Stimulated activated CD4-positive, alpha-beta T cell treated with anti-CD3 and anti-CD28 coated beads, Interleukin-4, amount 100 ng/mL, for 1 hour (primary cell): ENCODE data around the gene PLXNB1.
"Not testable (repeated sequence)": the region's sequence is repeated elsewhere in the genome, so short reads cannot be mapped to it uniquely, and the experiment has no call there.

Source experiments
- DNase-seq: peaks from one replicate; pipeline ENCODE4 v3.0.0-alpha.2; 2020

Gene PLXNB1

GRCh38 chr3:48402907-48403306, 27.0 kb downstream of the PLXNB1 start:
- no peak for DNase-seq

- DNase-seq: no peak
Observed at GRCh38 chr3:48402281-48402732, 27.6 kb downstream of the PLXNB1 start.

DNA sequence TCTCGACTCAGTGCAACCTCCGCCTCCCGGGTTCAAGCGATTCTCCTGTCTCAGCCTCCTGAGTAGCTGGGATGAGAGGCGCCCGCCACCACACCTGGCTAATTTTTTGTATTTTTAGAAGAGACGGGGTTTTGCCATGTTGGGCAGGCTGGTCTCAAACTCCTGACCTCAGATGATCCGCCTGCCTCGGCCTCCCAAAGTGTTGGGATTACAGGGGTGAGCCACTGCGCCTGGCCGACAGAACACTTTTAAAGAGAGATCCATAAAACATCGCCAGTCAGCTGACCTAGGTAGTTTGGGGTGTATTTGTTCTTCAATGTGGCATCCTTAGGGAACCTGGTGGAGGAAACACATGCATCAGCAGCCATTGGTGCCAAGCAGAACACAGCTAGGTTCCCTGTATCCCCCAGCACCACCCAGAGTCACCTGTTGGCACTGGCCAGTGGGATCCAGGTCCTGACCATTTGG, 28.4 kb downstream of the PLXNB1 start:
- DNase-seq: not testable (repeated sequence)

DNA sequence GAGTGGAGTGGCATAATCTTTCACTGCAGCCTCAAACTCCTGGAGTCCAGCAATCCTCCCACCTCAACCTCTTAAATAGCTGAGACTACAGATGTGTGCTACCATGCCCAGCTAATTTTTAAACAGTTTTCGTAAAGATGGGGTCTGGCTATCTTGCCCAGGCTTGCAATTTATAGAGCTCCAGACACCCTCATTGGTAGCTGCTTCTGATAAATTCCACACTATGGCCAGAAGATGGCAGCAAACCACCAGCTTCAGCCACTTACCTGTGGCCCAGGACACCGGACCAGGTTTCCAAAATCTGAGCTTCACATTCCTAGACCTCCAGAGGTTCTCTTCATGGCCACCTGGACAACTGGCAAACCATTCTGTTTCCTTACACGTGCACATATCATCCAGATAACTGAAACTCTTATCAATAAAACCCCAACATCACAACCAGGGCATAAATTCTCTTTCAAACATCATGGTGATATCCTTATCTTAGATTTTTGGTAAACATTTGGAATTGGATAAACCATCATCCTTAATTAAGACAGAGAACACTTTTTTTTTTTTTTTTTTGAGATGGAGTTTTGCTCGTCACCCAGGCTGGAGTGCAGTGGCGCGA, 29.0 kb downstream of the PLXNB1 start:
- peak; percentile 49 for DNase-seq

DNA sequence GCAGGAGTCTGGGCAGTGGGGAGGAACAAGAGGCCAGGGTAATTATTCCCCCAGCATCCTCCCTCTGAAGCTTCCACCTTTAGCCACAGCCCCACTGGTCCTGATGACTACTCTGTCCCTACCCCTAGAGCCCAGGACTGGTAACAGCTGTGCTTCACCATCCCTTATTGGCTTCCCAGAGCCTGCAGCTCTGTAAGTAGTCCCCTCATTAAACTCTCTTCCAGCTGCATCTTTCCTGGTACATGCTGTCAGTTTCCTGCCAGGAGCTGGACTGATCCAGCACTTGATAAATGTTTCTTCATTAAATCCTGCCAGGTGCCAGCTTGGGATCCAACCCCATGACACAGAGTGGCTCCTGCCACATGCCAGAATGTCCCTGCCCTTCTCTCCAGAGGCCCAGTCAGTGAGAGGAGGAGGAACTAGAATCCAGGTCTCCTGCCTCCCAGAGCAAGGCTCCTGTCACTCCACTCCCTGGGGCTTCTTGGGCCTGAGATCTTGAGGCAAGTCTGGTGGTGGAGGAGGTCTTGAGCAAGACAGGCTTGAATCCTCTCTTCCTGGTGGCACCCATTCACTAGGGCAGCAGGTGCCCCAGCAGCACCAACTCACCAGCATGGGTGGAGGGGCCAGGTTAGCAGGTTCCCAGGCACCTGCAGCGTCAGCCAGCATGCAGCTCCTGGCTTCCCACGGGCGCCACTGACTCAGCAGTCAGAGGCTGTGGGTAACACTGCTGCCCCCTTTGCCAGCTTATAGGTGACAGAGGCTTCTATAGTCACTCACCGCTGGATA, 30.3 kb downstream of the PLXNB1 start:
- no peak for DNase-seq

GRCh38 chr3:48398701-48399386, 31.0 kb downstream of the PLXNB1 start:
- no peak for DNase-seq

DNA sequence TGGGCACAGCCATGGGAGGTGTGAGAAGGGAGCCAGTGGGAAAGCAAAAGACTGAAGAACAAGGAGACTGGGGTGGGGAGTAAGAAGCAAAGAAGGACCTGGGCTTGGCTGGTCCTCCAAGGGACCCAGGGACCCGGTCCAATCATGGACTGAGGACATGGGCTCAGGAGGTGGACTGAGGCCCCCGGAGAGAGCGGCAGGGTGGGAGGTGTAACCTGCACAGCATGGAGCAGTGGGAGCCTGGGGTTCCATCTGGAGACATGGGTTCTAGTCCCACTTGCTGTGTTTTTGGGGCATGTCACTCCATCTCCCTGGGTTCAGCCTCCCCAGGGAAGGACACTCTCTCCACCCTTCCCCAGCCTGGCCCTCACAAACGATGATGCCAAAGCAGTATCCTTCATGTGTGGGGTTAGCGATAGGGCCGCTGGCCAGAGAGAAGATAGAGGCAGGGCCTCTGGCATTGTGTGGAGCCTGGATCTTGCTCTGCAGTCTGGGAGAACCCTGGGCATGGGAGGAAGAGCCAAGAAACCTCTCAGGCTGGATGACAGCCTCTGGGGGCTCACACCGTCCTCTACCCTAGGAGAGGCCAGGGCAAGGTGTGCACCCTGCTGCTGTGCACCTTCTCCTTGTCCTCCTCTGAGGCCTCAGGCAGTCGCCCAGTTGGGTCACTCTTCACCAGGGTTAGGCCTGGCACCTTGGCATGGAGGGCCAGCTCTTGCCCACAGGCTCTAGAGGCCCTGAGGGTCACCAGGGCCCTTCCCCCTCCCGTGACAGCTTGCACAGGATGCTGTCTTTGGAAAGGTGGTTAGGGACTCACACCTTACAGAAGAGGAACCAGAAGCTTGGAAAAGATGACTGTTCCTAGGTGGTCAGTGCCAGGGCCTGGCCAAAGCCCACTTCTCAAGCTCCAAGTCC, 31.9 kb downstream of the PLXNB1 start:
- no peak for DNase-seq

DNA sequence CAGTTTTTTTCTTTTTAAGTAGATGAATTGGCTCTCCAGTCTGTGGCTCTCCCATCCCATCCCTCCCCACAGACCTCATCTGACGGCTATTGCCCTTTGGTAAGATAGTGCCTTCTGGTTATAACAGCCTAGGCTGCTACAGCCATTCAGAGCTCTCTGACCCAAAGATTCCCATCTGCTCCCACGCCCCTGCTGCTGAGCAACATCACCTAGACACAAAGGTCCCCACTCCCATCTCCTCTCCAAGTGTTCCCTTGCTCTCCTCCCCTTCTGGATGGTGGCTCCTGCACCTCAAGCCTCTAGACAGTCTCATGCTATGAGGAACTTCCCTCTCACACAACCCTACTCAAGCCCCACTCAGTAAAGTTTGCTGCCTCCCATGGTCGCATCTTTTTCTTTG, 34.2 kb downstream of the PLXNB1 start:
- DNase-seq: no peak

- DNase-seq: no peak
Observed at GRCh38 chr3:48394391-48394790, 35.5 kb downstream of the PLXNB1 start.

DNA sequence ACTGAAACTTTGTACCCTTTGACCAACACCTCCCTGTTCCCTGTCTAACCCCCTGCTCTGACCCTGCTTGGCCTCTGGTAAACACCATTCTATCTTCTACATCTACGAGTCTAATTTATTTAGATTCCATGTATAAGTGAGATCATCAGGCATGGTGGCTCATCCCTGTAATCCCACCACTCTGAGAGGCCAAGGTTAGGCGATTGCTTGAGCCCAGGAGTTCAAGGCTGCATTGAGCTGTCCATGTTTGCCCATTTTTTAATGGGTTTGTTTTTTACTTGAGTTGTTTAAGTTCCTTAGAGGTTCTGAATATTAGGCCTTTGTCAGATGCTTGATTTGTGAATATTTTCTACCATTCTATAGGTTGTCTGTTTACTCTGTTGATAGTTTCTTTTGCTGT, 40.9 kb downstream of the PLXNB1 start:
- DNase-seq: no peak

DNA sequence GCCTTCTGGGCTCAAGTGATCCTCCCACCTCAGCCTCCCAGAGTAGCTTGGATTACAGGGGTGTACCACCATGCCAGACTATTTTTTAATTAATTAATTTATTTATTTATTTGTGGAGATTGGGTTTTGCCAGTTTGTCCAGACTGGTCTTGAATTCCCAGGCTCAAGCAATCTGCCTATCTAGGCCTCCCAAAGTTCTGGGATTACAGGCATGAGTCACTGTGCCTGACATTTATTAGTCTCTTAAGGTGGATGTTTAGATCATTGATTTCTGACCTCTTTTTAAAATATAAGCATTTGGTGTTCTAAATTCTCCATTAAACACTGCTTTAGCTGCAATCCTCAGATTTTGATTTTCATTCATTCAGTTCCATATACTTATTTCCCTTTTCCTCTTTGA, 42.3 kb downstream of the PLXNB1 start:
- no peak for DNase-seq

DNA sequence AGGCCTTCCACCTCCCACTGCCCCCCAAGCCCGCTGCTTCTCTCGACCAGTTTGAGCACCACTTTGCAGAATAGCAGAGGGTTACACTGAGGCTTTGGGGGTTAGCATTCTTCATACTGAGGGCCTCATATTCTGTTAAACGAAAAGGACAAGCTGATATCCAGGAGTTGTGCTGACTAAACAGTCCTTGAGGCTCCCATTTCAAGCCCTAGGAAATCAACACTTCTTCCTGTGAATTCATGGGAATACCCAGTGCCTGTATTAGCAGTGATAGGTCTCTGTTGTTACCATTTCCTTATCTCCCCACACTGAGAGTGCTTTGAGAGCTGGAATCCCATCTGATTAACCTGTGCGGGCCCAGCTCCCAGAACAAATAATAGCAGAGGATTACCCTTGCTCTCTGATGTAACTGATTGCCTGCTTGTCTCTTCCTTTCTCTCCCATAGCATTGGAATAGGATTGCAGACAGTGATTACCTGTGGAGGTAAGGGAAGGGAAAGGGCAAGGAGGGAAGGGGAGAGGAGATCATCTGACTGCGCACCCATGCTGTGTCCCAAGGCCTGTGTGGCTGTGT, 56.9 kb downstream of the PLXNB1 start:
- no peak for DNase-seq

- no peak for DNase-seq
Observed at GRCh38 chr3:48372377-48372770, 57.5 kb downstream of the PLXNB1 start.

DNA sequence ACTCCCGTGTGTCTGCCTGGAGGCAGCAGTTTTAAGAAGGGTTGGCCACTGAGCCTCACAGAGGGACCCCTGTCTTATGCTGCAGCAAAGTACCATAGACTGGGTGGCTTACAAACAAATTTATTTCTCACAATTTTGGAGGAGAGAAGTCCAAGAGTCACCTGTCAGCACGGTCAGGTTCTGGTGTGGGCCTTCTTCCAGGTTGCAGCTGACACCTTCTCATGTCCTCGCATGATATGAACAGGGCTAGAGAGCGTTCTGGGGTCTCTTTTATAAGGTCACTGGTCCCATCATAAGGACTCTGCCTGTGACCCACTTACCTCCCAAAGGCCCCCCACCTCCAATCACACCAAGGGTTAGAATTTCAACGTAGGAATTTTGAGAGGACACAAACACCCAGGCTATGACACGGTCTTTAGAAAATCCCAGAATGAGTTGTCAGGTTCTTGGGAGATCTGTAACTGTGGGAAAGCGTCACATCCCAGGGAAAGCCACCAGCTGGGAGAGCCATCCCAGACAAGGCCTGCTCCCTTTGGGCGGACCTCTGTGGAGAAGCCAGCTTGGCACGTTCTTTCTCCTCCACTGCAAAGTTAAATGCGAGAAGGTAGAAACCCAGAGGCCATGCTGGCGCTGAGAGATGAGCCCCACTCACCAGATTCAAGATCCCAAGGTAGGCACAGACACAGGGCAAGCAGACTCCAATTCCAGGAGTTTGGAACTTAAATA, 58.1 kb downstream of the PLXNB1 start, which contains the start of gene FBXW12:
TSS of gene FBXW12 (plus strand) at position 569 of the 726 bp plus-strand sequence. CDS start 549 bp downstream, outside the sequence.
- no peak for DNase-seq

DNA sequence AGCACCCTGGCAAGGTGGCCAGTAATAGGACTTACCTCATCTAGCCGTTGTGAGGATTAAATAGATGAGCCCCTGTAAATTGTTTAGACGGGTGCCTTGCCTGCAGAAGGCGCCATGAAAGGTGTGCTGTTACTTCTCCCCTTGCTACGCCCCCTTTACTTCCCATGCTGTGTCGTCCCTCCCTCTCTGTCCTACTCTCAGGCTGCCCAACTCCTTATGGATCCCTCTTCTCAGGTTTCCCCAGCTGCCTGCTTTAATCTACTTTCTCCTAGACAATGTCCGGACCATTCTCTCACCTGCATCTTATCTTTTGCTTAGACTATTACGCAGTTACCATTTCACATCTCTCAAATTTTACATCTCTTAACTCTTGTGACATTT, 59.6 kb downstream of the PLXNB1 start:
- DNase-seq: no peak

DNA sequence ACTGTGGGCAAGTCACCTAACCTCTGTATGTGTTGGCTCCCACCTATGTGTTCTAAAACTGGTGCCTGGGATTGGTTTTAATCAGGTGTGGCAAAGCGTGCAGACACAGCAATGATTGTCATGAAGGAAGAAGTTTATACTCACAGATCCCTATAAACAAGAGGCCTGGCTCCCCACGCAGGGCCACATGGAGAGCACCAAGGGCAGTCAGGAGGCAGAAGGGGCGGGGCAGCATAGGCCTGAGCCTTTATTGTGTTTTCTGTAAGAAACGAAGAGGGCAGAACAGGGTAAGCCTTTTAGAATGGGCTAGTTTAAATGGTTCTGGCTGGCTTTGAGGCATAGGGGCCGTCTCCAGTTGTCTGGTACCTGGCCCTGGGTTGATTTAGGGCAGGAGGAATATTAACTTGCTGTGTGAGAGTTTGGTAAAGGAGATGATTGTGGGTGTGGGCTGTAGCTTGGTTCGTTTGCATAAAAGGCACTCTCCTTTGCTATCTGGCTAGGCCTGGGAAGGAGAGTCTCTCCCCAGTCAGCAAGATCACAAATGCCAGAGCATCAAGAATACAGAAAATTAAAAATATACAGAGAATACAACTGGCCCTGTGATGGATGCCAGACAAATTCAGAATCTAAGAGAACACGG, 60.1 kb downstream of the PLXNB1 start:
- no peak for DNase-seq

- DNase-seq: no peak
Observed at GRCh38 chr3:48367201-48367600, 62.7 kb downstream of the PLXNB1 start.

GRCh38 chr3:48364840-48365239, 65.0 kb downstream of the PLXNB1 start:
- no peak for DNase-seq

- no peak for DNase-seq
Observed at GRCh38 chr3:48361928-48362327, 68.0 kb downstream of the PLXNB1 start.

- no peak for DNase-seq
Observed at GRCh38 chr3:48356419-48356818, 73.5 kb downstream of the PLXNB1 start.

DNA sequence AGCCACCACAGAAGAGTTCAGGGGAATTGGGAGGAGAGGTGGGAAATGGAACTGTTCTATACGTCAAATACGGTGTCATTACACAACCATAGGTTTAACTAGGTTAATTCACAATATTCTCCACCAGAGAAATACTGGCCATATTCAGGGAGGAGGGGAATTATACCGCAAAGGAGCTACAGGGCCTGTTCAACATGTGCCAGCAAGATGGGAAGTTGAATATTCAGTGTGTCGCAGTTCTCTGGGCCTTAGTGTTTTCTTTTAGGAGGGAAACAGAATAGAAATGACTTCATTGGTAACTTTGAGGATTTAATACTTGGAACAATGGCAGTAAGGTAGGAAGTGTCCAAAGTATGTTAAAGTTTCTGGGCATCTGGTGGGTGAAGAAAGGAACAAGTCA, 75.9 kb downstream of the PLXNB1 start:
- DNase-seq: no peak
